GM18517 (cell line): Measurements from ENCODE around the gene L1TD1.
"Not testable (repeated sequence)": the region's sequence is repeated elsewhere in the genome, so short reads cannot be mapped to it uniquely, and the experiment has no call there.

Experiments used
- ATAC-seq: cut with Tn5 transposase; IDR thresholded peaks from one replicate; pipeline ENCODE4 v1.9.1; 2021; ENCODE audit warnings: mild to moderate bottlenecking, moderate library complexity; ENCODE audit not compliant: unreplicated experiment

Gene L1TD1

GRCh38 chr1:62196086-62196690 lies 1.5 kb downstream of the L1TD1 start:
- ATAC-seq: no peak

GRCh38 chr1:62198069-62198780 lies 3.6 kb downstream of the L1TD1 start:
- no peak for ATAC-seq

- no peak for ATAC-seq
Measured at GRCh38 chr1:62198781-62199125, 4.1 kb downstream of the L1TD1 start.

DNA sequence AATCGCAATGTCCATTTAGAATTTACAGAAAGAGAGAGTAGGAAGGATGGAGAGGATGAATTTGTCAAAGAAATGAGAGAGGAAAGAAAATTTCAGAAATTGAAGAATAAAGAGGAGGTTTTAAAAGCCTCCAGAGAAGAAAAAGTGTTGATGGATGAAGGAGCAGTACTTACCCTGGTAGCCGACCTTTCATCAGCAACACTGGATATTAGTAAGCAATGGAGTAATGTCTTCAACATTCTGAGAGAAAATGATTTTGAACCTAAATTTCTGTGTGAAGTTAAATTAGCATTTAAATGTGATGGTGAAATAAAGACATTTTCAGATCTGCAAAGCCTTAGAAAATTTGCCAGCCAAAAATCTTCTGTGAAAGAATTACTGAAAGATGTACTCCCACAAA lies 12.5 kb downstream of the L1TD1 start:
- ATAC-seq: no peak

DNA sequence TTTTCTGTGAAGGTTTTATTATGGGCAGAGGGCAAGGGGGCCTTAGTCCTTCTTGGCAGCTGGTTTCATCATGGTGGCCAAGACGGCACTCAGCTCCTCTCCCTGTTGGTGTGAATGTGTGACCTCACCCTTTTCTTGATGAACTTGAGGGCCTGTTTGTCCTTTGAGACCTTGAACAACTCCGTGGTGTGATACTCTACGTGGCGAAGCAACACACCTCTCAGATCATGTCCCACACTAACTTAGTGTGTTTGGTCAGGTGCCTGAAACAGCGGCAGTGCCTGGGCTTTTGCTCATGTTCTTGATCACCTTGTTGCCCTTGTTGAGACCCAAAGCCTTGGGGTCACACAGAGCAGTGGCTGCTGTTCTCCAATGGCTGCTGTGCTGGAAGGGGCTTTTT lies 13.4 kb downstream of the L1TD1 start:
- ATAC-seq: no peak

DNA sequence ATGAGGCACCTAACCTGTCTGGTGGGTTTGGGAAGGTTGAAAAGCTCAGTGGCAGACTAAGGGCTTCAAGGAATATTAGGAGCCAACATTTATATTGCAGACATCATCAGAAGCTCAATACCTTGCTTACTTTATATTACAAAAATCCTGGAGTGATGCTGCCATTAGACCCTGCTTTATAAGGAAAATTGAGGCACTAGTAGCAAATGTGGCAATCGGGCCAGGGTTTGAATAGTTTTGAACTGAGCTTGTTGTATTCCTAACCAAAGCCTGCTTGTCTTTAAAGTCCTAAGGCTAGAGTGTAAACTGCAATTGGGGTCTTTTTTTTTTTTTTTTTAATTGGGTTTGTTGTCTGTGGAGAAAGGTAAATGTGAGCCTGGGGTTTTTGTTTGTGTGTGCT lies 14.3 kb downstream of the L1TD1 start:
- no peak for ATAC-seq

DNA sequence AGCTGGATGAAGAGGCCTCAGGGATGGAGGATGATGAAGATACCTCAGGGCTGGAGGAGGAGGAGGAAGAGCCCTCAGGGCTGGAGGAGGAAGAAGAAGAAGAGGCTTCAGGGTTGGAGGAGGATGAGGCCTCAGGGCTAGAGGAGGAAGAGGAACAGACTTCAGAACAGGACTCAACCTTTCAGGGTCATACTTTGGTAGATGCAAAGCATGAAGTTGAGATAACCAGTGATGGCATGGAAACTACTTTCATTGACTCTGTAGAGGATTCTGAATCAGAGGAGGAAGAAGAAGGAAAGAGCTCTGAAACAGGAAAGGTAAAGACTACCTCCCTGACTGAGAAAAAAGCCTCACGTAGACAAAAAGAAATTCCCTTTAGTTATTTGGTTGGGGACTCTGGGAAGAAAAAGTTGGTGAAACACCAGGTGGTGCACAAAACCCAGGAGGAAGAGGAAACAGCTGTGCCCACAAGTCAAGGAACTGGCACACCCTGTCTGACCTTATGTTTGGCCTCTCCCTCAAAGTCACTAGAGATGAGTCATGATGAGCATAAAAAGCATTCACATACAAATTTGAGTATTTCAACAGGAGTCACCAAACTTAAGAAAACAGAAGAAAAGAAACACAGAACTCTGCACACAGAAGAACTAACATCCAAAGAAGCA lies 15.4 kb downstream of the L1TD1 start:
- ATAC-seq: no peak

GRCh38 chr1:62210960-62211359 lies 16.3 kb downstream of the L1TD1 start:
- no peak for ATAC-seq

DNA sequence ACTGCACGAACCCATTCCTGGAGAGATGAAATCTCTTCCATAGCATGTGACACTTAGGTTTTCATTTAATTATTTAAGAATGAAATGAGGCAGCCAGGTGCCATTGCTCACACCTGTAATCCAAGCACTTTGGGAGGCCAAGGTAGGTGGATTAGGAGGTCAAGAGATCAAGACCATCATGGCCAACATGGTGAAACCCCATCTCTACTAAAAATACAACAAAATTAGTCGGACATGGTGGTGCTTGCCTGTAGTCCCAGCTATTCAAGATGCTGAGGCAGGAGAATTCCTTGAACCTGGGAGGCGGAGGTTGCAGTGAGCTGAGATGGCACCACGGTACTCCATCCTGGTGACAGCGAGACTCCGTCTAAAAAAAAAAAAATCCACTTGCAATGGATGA lies 17.8 kb downstream of the L1TD1 start:
- no peak for ATAC-seq

GRCh38 chr1:62213075-62213914 lies 18.6 kb downstream of the L1TD1 start:
- no peak for ATAC-seq

DNA sequence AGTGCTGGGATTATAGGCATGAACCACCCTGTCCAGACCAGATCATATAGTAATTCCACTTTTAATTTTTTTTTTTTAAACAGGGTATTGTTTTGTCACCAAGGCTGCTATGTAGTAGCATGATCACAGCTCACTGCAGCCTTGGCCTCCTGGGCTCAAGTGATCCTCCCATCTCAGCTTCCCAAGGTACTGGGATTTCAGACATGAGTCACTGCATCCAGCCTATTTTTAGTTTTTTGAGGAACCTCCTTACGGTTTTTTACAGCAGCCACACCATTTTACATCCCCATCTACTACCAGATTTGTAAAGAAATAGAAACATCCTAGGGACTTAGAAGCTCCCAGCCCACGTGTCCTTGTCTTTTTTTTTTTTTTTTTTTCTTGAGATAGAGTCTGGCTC lies 24.0 kb downstream of the L1TD1 start:
- ATAC-seq: no peak

- not testable (repeated sequence) for ATAC-seq
Measured at GRCh38 chr1:62220456-62220855, 25.8 kb downstream of the L1TD1 start.

DNA sequence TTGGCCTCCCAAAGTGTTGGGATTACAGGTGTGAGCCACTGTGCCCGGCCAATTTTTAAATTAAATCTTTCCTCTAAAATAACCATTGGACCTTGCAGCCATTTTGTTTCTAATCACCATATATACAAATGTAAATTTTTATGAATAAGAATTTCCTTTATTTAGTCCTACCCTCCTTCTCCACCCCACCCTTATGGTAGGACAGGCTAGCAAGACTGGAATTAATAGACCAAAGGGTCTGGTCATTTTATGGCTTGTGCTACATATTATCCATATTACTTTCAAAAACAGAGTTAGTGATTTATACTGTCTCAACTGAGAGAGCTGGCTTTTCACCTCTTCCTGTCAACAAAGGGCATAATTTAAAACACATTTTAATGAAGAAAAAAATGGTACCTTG lies 26.5 kb downstream of the L1TD1 start:
- no peak for ATAC-seq

DNA sequence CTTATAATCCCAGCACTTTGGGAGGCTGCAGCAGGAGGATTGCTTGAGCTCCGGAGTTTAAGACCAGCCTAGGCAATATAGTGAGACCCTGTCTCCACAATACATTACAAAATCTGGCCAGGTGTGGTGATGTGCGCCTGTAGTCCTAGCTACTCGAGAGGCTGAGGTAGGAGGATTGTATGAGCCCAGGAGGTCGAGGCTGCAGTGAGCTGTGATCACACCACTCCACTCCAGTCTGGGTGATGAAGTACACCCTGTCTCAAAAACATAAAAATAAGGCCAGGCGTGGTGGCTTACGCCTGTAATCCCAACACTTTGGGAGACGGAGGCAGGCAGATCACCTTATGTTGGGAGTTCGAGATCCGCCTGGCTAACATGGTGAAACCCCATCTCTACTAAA lies 27.7 kb downstream of the L1TD1 start:
- no peak for ATAC-seq

DNA sequence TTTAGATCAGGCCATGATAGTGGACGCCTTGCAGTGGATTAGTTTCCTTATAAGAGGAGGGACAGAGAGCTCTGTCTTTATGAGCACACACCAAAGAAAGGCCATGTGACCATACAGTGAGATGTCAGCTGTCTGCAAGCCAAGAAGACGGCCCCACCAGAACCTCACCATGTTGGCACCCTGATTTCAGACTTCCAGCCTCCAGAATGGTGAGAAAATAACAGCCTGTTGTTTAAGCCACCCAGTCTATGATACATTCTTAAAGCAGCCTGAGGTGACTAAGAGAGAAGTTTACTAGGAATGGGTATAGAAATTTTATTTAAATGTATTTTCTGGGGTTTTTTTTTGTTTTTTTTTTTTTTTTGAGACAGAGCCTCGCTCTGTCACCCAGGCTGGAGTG lies 29.5 kb downstream of the L1TD1 start:
- ATAC-seq: no peak

DNA sequence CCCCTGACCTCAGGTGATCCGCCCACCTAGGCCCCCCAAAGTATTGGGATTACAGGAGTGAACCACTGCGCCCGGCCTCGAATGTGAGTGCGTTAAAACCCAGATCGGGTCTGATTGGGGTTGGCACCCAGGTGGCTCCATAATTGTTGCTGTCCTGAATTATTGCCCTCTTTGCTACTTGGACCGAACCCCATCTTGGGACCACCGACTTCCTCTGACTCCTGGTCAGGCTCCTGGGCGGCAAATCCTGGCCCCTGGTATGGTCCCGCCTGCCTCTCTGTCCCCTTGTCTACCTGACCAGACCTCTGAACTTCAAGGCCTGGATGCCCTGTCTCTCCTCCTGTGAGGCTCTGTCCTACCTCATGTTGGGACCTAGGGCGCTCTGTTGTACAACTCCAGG lies 32.8 kb downstream of the L1TD1 start:
- no peak for ATAC-seq

- no peak for ATAC-seq
Measured at GRCh38 chr1:62228136-62228882, 33.7 kb downstream of the L1TD1 start.

DNA sequence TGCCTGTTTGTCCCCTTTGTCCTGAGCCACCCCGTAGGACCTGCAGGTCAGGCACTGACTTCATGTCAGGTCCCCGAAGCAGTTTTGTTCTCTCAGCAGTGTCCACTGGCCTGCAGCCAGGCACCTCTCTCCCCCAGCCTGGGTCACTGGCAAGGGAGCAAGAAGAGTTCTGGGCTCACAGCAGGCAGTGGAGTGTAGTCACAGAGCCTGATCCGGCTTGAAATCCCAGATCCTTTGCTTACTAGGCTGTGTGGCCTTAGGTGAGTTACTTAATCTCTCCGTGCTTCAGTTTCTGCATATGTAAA lies 34.2 kb downstream of the L1TD1 start:
- ATAC-seq: no peak

GRCh38 chr1:62229468-62229867 lies 34.8 kb downstream of the L1TD1 start:
- ATAC-seq: no peak

DNA sequence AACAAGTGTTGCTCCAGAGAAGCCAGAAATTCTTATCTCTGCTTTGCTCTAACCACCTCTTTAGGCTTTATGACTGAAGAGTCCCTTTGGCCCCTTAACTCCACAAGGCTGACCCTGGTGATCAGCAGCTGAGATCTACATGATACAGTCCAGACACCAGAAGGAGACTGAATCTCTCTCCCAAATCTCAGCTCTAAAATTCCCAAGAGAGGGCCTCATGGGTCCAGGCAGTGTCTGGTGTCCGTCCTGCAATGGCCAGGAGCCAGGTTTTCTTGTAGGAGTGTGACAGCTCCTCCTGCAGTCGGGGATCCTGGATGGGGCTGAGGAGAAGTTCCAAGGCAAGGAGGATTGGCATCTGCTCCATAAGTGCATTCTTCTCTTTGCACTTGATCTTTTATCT lies 35.3 kb downstream of the L1TD1 start:
- no peak for ATAC-seq

- no peak for ATAC-seq
Measured at GRCh38 chr1:62230718-62231117, 36.1 kb downstream of the L1TD1 start.
